Mucosa of descending colon (tissue), 3 donors: ENCODE measurements around the gene STOML3. TPM values are rescaled to one million over a fixed set of nuclear protein-coding genes. Genes with fewer than 3 reads are reported as not detected.

Experiments used
- ATAC-seq: fragments of 200-7000 bp; cut with Tn5 transposase; one replicate; pipeline ENCODE4 v1.9.1; 2020; ENCODE audit warnings: mild to moderate bottlenecking, moderate library complexity
- DNase-seq, 3 donors: peaks; one replicate each; pipeline ENCODE4 v3.0.0-alpha.2; 2020
- H3K36me3 ChIP-seq: fragments of 200-600 bp; one replicate; pipeline ENCODE4 v1.8.0; 2021; ENCODE audit warnings: low read depth, mild to moderate bottlenecking
- H3K4me1 ChIP-seq: fragments of 200-600 bp; one replicate; pipeline ENCODE4 v1.8.0; 2021; ENCODE audit warnings: low read depth, mild to moderate bottlenecking
- H3K4me3 ChIP-seq: fragments of 200-600 bp; one replicate; pipeline ENCODE4 v1.8.0; 2021; ENCODE audit warnings: mild to moderate bottlenecking
- H3K9me3 ChIP-seq: fragments of 200-600 bp; one replicate; pipeline ENCODE4 v1.8.0; 2021; ENCODE audit warnings: mild to moderate bottlenecking
- CTCF ChIP-seq: fragments of 200-600 bp; IDR thresholded peaks from one replicate; pipeline ENCODE4 v1.8.0; 2022; ENCODE audit warnings: antibody characterized with exemption, mild to moderate bottlenecking
- intact Hi-C, 2 donors: fragments of 100-400 bp; cut with DNase I in 1 of 2; cut with micrococcal nuclease in 1 of 2; formaldehyde crosslinking; loops; one replicate each; pipeline versions ENCODE4 v1.11.0 to v1.11.1; 2022; cut with DNase I, micrococcal nuclease
- total RNA-seq, 3 donors: library from RNA; stranded (reverse); fragmentation: NEBNext Ultra II Directional in 2 of 3; extraction: Animal tissue kit (Norgen Biotek cat#: 25700) in 2 of 3; gene quantifications; one replicate each; pipeline versions ENCODE4 v1.2.1 to v1.2.4, GENCODE V29; 2021 to 2023
- donor health status: DM: no; HTN: no; CAD: no; lungs with moderate emphysema.
- donor health status: DM: no; HTN: no; CAD: no.
- donor health status: DM: no; HTN: yes; CAD: no.

STOML3 gene
- total RNA-seq, 3 donors from 2014 or later, result 0.52 TPM; not detected in 2

GRCh38 chr13:39037410-39037879 lies 46.8 kb upstream of the STOML3 start:
- Histone ChIP-seq H3K4me1 (peaks cover 21% of the 10 kb centered on the region), H3K36me3 (no peaks in the 10 kb centered on the region), H3K4me3 (peak overlapping the region; percentile 81), H3K9me3 (no peaks in the 10 kb centered on the region)
- no peak for TF ChIP-seq CTCF
- DNase-seq (no peak), ATAC-seq (peak; percentile 70)
- intact Hi-C loops, result no loop called here

GRCh38 chr13:39036212-39036611 lies 45.6 kb upstream of the STOML3 start:
- intact Hi-C loops, result no loop called here
- Histone ChIP-seq H3K4me3 (no peak overlapping the region), H3K36me3 (no peaks in the 10 kb centered on the region), H3K9me3 (no peaks in the 10 kb centered on the region), H3K4me1 (peaks cover 21% of the 10 kb centered on the region)
- DNase-seq (peak in 1 of 3 donors; percentile 33), ATAC-seq (no peak)
- no peak for TF ChIP-seq CTCF

- peaks cover 21% of the 10 kb centered on the region for H3K4me1 ChIP-seq
These were observed 45.2 kb upstream of the STOML3 start for GRCh38 chr13:39035799-39036198.

GRCh38 chr13:39035204-39035603 lies 44.6 kb upstream of the STOML3 start:
- no peak for DNase-seq
- no peaks in the 10 kb centered on the region for H3K36me3 ChIP-seq
- intact Hi-C loops, result no loop called here
- H3K9me3 ChIP-seq, result no peaks in the 10 kb centered on the region
- no peak overlapping the region for H3K4me3 ChIP-seq
- TF ChIP-seq CTCF, result no peak
- ATAC-seq, result no peak
- H3K4me1 ChIP-seq, result peaks cover 21% of the 10 kb centered on the region

More at GRCh38 chr13:39035799-39036198, 45.2 kb upstream of the STOML3 start:
- TF ChIP-seq CTCF, result no peak
- Histone ChIP-seq H3K9me3 (no peaks in the 10 kb centered on the region), H3K36me3 (no peaks in the 10 kb centered on the region), H3K4me3 (no peak overlapping the region)
- DNase-seq (no peak), ATAC-seq (no peak)
- intact Hi-C loops, result no loop called here

GRCh38 chr13:39034085-39034484 lies 43.5 kb upstream of the STOML3 start:
- H3K9me3 ChIP-seq, result no peaks in the 10 kb centered on the region
- TF ChIP-seq CTCF, result no peak
- no peak overlapping the region for H3K4me3 ChIP-seq
- ATAC-seq (no peak), DNase-seq (no peak)
- intact Hi-C loops, result no loop called here
- H3K36me3 ChIP-seq, result no peaks in the 10 kb centered on the region
- peaks cover 18% of the 10 kb centered on the region for H3K4me1 ChIP-seq

GRCh38 chr13:39032150-39032549 lies 41.5 kb upstream of the STOML3 start:
- ATAC-seq, result no peak
- no peak for TF ChIP-seq CTCF

More at GRCh38 chr13:39032150-39032549, 41.5 kb upstream of the STOML3 start:
- intact Hi-C loops, result no loop called here
- Histone ChIP-seq H3K9me3 (no peaks in the 10 kb centered on the region), H3K4me1 (peaks cover 13% of the 10 kb centered on the region), H3K4me3 (no peak overlapping the region), H3K36me3 (no peaks in the 10 kb centered on the region)
- DNase-seq, result no peak
